ENCODE results near the gene ACBD4. TPM values are rescaled to one million over a fixed set of nuclear protein-coding genes. Genes with fewer than 3 reads are reported as not detected.

ACBD4 gene
- total RNA-seq, 1 experiment from 2014 or later = 9.7 TPM

DNA sequence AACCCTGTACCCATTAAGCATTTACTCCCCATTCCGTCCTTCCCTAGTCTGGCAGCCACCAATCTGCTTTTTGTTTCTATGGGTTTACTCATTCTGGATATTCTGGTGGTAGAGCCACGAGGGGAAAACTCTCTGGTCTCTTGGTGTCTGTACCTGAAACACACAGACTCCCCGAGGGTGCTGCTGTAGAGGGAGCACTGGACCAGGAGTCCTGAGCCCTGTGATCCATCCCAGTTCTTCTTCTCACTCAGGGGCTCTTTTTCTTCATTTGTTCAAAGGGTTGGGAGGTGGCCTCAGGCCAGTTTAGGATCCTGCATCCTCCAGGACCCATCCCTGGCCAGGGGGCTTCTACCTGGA, 40.2 kb downstream of the ACBD4 start:
- H2BK5ac ChIP-seq (ENCODE audit: insufficient read length, low read length) = no peak overlapping the region
- H2BK120ac ChIP-seq (ENCODE audit: low read depth, low read length, poor library complexity, severe bottlenecking) = no peak overlapping the region
- H3K9me3 ChIP-seq (ENCODE audit: control insufficient read depth, low read depth, low read length) = no peaks in the 10 kb centered on the region
- no peaks in the 10 kb centered on the region for H3K27me3 ChIP-seq (ENCODE audit: insufficient read depth, low read length)
- H3K4me2 ChIP-seq (ENCODE audit: insufficient read depth, insufficient read length, low read length) = no peak overlapping the region
- H3K79me2 ChIP-seq (ENCODE audit: insufficient read depth, low read length) = no peaks in the 10 kb centered on the region
- H3K14ac ChIP-seq (ENCODE audit: insufficient read depth, low read length) = no peak overlapping the region
- no peak overlapping the region for H4K8ac ChIP-seq (replicated peaks; ENCODE audit: insufficient read length, low read depth, low read length)
- DNase-seq = no peak
- H2BK12ac ChIP-seq (ENCODE audit: insufficient read length, low read depth, low read length) = no peak overlapping the region
- no peaks in the 10 kb centered on the region for H3K23me2 ChIP-seq (ENCODE audit: insufficient read length, low read depth, low read length, poor library complexity, severe bottlenecking)
- no peak overlapping the region for H4K91ac ChIP-seq (ENCODE audit: insufficient read length, low read depth, low read length)
- H4K20me1 ChIP-seq (ENCODE audit: control insufficient read depth, insufficient read depth, insufficient read length) = no peaks in the 10 kb centered on the region
- no peak overlapping the region for H2AK5ac ChIP-seq (ENCODE audit: insufficient read length, low read length)
- 0 out of 2 replicates have a peak overlapping the region, but pooled peaks have one; percentile 24 for H2BK15ac ChIP-seq (ENCODE audit: low read depth, low read length)
- no peaks in the 10 kb centered on the region for H3K9me3 Mint-ChIP-seq
- H2AFZ ChIP-seq (ENCODE audit: low read length) = no peak overlapping the region
- WGBS (ENCODE audit: extremely low coverage, insufficient read length, low lambda C conversion rate) = no CpG with 5 or more reads among the region's 3 CpGs
- H2BK20ac ChIP-seq (ENCODE audit: low read depth, low read length, poor library complexity, severe bottlenecking) = no peak overlapping the region
- TF ChIP-seq, protein P1, sequence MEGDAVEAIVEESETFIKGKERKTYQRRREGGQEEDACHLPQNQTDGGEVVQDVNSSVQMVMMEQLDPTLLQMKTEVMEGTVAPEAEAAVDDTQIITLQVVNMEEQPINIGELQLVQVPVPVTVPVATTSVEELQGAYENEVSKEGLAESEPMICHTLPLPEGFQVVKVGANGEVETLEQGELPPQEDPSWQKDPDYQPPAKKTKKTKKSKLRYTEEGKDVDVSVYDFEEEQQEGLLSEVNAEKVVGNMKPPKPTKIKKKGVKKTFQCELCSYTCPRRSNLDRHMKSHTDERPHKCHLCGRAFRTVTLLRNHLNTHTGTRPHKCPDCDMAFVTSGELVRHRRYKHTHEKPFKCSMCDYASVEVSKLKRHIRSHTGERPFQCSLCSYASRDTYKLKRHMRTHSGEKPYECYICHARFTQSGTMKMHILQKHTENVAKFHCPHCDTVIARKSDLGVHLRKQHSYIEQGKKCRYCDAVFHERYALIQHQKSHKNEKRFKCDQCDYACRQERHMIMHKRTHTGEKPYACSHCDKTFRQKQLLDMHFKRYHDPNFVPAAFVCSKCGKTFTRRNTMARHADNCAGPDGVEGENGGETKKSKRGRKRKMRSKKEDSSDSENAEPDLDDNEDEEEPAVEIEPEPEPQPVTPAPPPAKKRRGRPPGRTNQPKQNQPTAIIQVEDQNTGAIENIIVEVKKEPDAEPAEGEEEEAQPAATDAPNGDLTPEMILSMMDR (conservative IDR thresholded peaks at IDR 0.05) = no peak
- no peak overlapping the region for H3T11ph ChIP-seq (ENCODE audit: low read length)
- no peak overlapping the region for H3K27ac Mint-ChIP-seq
- H3K18ac ChIP-seq (ENCODE audit: insufficient read length, low read depth, low read length) = no peak overlapping the region
- no peaks in the 10 kb centered on the region; the same call in 1 of the 2 replicates for H3K27me3 Mint-ChIP-seq (ENCODE audit: low read depth)
- no peak overlapping the region for H3K4me3 Mint-ChIP-seq
- H3K4ac ChIP-seq (ENCODE audit: low read depth, low read length) = no peak overlapping the region
- peaks cover 2% of the 10 kb centered on the region; the same call in 1 of the 2 replicates for H3K4me1 ChIP-seq (ENCODE audit: insufficient read depth, low read length)
- no peak overlapping the region for H3K56ac ChIP-seq (ENCODE audit: insufficient read length, low read depth, low read length)
- H3K9ac ChIP-seq (ENCODE audit: extremely low read depth, insufficient read length, low read length) = no peak overlapping the region
- H3K23ac ChIP-seq (ENCODE audit: insufficient read length, low read depth, low read length) = no peak overlapping the region
- peaks cover 0 to 3% (median 0%) of the 10 kb centered on the region in 3 experiments; a peak in 2 of 7 replicates for H3K36me3 Mint-ChIP-seq (ENCODE audit: insufficient read depth in 1 of 3, low read depth in 3 of 3)
- peaks cover 21 to 34% of the 10 kb centered on the region in 2 experiments for H3K4me1 Mint-ChIP-seq
- H4K5ac ChIP-seq (ENCODE audit: insufficient read length, low read depth, low read length) = no peak overlapping the region
- H3K79me1 ChIP-seq (ENCODE audit: insufficient read depth, low read depth, low read length, poor library complexity, severe bottlenecking) = no peaks in the 10 kb centered on the region
- H3K27ac ChIP-seq (ENCODE audit: insufficient read length, low read depth, low read length) = no peak overlapping the region

All from H9 (cell line).